ENCODE data around the gene SLC11A2. TPM values are rescaled to one million over a fixed set of nuclear protein-coding genes. Genes with fewer than 3 reads are reported as not detected.

The SLC11A2 gene
- polyA plus RNA-seq, 1 experiment, result 51.4 TPM

DNA sequence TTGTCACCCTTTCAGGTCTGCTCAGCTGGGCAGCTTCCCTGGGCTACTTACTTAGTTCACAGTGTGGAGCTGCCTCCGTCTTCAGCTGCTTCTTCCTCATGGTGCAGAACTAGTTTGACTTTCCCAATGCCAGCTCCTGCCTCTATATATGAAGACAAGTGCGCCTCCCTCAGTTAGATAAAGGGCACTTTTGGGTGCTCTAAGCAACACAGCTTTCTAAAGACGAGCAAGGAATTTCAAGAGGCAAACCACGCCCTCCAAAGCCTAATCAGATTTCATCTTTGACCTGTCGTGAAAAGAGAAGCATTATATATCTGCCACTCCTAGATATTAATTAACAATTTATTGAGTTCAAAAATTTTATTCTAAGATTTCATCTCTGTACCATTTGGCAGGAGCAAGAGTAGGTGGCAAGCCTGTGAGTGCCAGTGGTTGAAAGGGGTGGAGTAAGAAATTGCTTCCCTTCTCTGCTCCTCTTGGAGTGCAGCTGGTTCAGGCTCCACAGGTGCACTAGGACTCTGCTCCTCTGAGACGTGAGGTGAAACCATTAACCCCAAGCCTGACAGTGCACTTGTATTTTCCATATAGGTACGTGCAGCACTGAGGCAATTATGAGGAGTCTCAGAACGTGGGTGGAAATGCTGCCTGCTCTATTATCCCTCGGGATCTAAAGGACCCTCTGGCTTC, 2.1 kb upstream of the SLC11A2 start:
- H3K36me3 ChIP-seq (ENCODE audit: control insufficient read depth, insufficient read depth, low read length), result no peaks in the 10 kb centered on the region
- H3K27me3 ChIP-seq (ENCODE audit: control insufficient read depth, insufficient read depth, low read length), result no peaks in the 10 kb centered on the region
- POLR2A ChIA-PET, result interaction anchor here (0.6 to 0.7 kb wide), 2 partner anchors 55 to 94 kb away, joined by 3 read pairs; partner anchors contain the start of gene CSRNP2
- TF ChIP-seq, protein P1, sequence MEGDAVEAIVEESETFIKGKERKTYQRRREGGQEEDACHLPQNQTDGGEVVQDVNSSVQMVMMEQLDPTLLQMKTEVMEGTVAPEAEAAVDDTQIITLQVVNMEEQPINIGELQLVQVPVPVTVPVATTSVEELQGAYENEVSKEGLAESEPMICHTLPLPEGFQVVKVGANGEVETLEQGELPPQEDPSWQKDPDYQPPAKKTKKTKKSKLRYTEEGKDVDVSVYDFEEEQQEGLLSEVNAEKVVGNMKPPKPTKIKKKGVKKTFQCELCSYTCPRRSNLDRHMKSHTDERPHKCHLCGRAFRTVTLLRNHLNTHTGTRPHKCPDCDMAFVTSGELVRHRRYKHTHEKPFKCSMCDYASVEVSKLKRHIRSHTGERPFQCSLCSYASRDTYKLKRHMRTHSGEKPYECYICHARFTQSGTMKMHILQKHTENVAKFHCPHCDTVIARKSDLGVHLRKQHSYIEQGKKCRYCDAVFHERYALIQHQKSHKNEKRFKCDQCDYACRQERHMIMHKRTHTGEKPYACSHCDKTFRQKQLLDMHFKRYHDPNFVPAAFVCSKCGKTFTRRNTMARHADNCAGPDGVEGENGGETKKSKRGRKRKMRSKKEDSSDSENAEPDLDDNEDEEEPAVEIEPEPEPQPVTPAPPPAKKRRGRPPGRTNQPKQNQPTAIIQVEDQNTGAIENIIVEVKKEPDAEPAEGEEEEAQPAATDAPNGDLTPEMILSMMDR (IDR thresholded peaks at IDR 0.05; ENCODE audit: insufficient read depth, low read depth, low read length), result peak; percentile 43
- no peak for DNase-seq (ENCODE audit: low read depth)
- CTCF ChIA-PET, result interaction anchor here (0.5 to 1.7 kb wide), 12 partner anchors 11 to 368 kb away, joined by 3 to 6 read pairs (median 4); no protein-coding TSS in a partner anchor
- H3K4me3 ChIP-seq (ENCODE audit: low read depth, low read length), result no peak overlapping the region

DNA sequence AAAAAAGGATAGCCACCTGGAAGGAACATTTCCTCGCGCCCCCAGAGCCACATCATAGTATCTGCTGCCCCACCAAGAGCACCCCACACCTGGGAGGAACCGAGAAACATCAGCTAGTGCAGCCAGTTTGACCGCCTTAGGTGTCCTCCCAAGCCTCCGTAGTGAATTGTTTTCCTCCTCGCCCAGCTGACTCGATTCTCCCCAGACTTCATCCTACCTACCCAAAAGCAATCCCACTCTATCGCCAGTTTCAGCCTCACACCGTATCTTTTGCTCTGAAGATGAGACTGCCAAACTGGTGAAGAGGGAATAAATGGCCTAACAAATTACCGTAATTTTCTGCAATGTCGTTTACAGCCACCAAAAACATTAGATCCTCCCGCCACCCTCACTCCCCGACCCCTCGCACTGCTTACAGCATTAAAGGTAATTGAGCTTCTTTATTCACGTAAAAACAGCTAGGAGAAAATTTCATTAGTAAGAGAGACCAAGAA, 1.2 kb upstream of the SLC11A2 start:
- POLR2A ChIA-PET, result no interaction called here
- H3K27me3 ChIP-seq (ENCODE audit: control insufficient read depth, insufficient read depth, low read length), result no peaks in the 10 kb centered on the region
- TF ChIP-seq, protein P1 (IDR thresholded peaks at IDR 0.05; ENCODE audit: insufficient read depth, low read depth, low read length), result no peak
- DNase-seq (ENCODE audit: low read depth), result no peak
- CTCF ChIA-PET, result interaction anchor here (0.8 to 1.7 kb wide), 7 partner anchors 12 to 203 kb away, joined by 3 to 5 read pairs (median 4); no protein-coding TSS in a partner anchor
- H3K36me3 ChIP-seq (ENCODE audit: control insufficient read depth, insufficient read depth, low read length), result no peaks in the 10 kb centered on the region
- no peak overlapping the region for H3K4me3 ChIP-seq (ENCODE audit: low read depth, low read length)

DNA sequence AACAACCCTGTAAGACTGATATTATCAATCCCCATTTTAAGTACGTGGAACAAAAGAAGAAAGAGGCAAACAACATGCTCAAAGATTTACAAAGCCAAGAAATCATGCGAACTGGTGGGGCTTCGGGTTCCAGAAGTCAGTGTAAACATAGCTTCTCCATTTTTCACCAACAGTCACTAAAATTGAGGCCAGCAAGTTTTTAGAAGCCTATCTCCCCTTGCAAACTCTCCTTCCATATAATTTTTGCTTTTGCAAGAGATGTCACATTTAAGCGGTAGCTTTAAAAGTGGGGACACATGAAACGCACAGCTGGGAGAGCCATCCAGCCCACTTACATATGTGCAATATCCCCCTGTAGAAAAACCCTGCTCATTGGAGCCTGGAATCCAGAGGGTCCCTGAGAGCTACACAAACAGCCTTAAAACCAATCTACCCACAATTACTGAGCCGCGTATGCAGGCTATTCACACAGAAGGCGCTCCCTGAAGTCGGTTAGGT, 797 bp downstream of the SLC11A2 start:
- POLR2A ChIA-PET, result interaction anchor here (0.6 kb wide), 1 partner anchor 266 kb away, joined by 4 read pairs; no protein-coding TSS in a partner anchor

DNA sequence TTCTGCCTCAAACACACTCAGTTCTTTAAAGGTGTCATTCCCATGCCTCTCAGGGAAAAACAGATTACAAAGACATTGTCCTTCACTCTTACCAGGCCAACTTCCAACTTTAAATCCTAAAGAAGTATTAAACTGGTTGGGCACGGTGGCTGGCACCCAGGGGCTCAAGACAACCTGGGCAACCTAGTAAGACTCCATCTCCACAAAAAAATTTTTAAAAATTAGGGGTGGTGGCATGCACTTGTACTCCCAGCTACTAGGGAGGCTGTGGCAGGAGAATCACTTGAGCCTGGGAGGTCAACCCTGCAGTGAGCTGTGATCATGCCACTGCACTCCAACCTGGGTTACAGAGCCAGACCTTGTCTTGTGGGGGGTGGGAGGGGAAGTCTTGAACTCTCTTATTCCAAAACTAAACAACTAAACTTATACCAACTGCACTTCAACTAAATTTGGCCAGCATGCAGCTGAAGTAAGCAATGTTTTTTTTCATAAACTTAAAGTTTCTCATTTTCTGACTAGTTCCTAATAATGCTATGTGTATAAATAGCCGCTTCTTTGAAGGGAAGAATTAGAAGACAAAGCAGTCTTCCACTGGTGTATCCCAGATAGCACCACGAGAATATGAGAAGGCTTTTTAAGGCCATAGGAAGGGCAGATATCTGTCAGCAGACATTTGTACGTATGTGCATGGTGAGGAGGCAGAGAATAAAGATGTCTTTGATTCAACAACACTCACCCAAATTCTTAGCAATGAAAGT, 2.4 kb downstream of the SLC11A2 start:
- peak overlapping the region; percentile 29 for H3K4me3 ChIP-seq (ENCODE audit: low read depth, low read length)
- CTCF ChIA-PET, result interaction anchor here (0.8 kb wide), 1 partner anchor 12 kb away, joined by 3 read pairs; no protein-coding TSS in a partner anchor
- TF ChIP-seq, protein P1 (IDR thresholded peaks at IDR 0.05; ENCODE audit: insufficient read depth, low read depth, low read length), result no peak
- DNase-seq (ENCODE audit: low read depth), result no peak
- H3K27me3 ChIP-seq (ENCODE audit: control insufficient read depth, insufficient read depth, low read length), result no peaks in the 10 kb centered on the region
- POLR2A ChIA-PET, result interaction anchor here (0.5 kb wide), 2 partner anchors 214 to 1695 kb away, joined by 4 to 5 read pairs; no protein-coding TSS in a partner anchor
- H3K36me3 ChIP-seq (ENCODE audit: control insufficient read depth, insufficient read depth, low read length), result no peaks in the 10 kb centered on the region

More for the DNA sequence above, 797 bp downstream of the SLC11A2 start:
- no peak for DNase-seq (ENCODE audit: low read depth)
- TF ChIP-seq, protein P1 (IDR thresholded peaks at IDR 0.05; ENCODE audit: insufficient read depth, low read depth, low read length), result no peak
- no peaks in the 10 kb centered on the region for H3K36me3 ChIP-seq (ENCODE audit: control insufficient read depth, insufficient read depth, low read length)
- no peaks in the 10 kb centered on the region for H3K27me3 ChIP-seq (ENCODE audit: control insufficient read depth, insufficient read depth, low read length)
- H3K4me3 ChIP-seq (ENCODE audit: low read depth, low read length), result peak overlapping the region; percentile 90
- CTCF ChIA-PET, result interaction anchor here (0.6 to 1.9 kb wide), 3 partner anchors 39 to 302 kb away, joined by 3 to 12 read pairs (median 8); no protein-coding TSS in a partner anchor
